Thoracic aorta (tissue), 2 donors: ENCODE measurements around the gene KAZN. TPM values are rescaled to one million over a fixed set of nuclear protein-coding genes. Genes with fewer than 3 reads are reported as not detected.

Source experiments
- ATAC-seq: fragments of 150-250 bp; one replicate; pipeline ENCODE4 v1.8.0; 2017; ENCODE audit warnings: low read depth; ENCODE audit not compliant: insufficient number of reproducible peaks, low FRiP score
- DNase-seq: peaks from one replicate; pipeline ENCODE4 v3.0.0-alpha.2; 2020; ENCODE audit warnings: low spot score
- H3K27ac ChIP-seq, 2 donors: fragments of 200-600 bp; sonication (generic); 1 replicate in 1 of 2; 2 replicates in 1 of 2; pipeline ENCODE4 v1.5.1; 2016; ENCODE audit warnings: mild to moderate bottlenecking in 2 of 2, moderate library complexity in 2 of 2
- H3K27me3 ChIP-seq: fragments of 200-600 bp; sonication (generic); replicated peaks from 2 replicates; pipeline ENCODE4 v1.6.0; 2016; ENCODE audit warnings: mild to moderate bottlenecking; ENCODE audit not compliant: insufficient read depth
- H3K36me3 ChIP-seq: fragments of 200-600 bp; sonication (generic); one replicate; pipeline ENCODE4 v1.5.1; 2016
- H3K4me1 ChIP-seq, 2 donors: fragments of 200-600 bp; sonication (generic); 1 replicate in 1 of 2; 2 replicates in 1 of 2; pipeline versions ENCODE4 v1.5.1 to v1.6.0; 2016; ENCODE audit warnings: low read depth in 2 of 2, mild to moderate bottlenecking in 1 of 2; ENCODE audit not compliant: control insufficient read depth in 1 of 2
- H3K4me3 ChIP-seq: fragments of 200-600 bp; sonication (generic); 2 replicates; pipeline ENCODE4 v1.5.1; 2016; ENCODE audit warnings: mild to moderate bottlenecking
- H3K9me3 ChIP-seq: fragments of 200-600 bp; sonication (generic); 2 replicates; pipeline ENCODE4 v1.5.1; 2016
- CTCF ChIP-seq: fragments of 200-600 bp; sonication (generic); IDR thresholded peaks from one replicate; pipeline ENCODE4 v1.5.1; 2019; ENCODE audit warnings: antibody characterized with exemption
- total RNA-seq, 2 donors: library from RNA; depleted of rRNA; stranded (reverse); fragments of >200 nt; gene quantifications; one replicate each; pipeline versions ENCODE4 v1.1.0 to v1.2.3, GENCODE V29; 2016

The KAZN gene
- total RNA-seq, 2 donors from 2014 or later = 17.4 to 30.3 TPM

DNA sequence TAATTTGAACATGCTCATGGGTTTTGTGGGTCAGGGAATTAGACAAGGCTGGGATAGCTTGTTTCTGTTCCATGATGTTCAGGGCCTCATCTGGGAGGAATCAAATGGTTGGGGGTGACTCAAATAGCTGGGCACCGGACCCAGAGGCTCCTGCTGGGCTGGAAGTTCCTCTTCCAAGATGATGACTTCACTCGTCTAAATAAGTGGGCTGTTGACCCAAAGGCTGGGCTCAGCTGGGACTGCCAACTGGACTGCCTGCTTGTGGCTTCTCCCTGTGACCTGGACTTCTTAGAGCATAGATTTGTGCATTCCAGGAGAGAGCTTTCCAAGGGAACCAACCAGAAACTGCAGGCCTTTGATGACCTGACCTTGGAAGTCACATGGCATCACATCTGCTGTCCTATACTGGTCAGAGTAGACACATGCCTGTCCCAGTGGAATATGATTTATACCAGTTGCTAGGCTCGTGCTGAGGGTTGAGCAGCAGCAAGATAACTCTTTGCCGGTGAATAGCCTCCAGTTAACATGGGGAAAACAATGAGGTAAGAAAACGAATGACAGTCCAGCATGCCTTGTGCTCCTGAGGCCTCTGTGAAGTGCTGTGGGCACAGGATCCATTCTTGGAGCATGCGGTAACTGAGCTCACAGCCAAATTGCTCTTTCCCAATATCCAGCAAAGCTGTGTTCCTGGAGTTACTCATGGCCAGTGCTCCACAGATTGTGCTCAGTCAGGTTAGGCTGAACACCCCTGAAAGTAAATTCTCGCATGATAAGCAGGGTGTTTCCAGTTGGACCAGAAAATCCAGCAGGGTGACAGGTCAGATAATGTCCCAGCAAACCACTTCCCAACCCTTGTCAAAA, 282.2 kb downstream of the KAZN start:
- TF ChIP-seq CTCF = no peak
- H3K36me3 ChIP-seq = no peaks in the 10 kb centered on the region
- H3K9me3 ChIP-seq = no peaks in the 10 kb centered on the region
- ATAC-seq (no peak), DNase-seq (no peak)
- no peaks in the 10 kb centered on the region for H3K4me1 ChIP-seq
- H3K27ac ChIP-seq = no peak overlapping the region
- H3K27me3 ChIP-seq = no peaks in the 10 kb centered on the region
- no peak overlapping the region for H3K4me3 ChIP-seq

GRCh38 chr1:14881775-14882672, 283.5 kb downstream of the KAZN start:
- TF ChIP-seq CTCF = no peak
- Histone ChIP-seq H3K4me3 (no peak overlapping the region), H3K9me3 (no peaks in the 10 kb centered on the region), H3K36me3 (no peaks in the 10 kb centered on the region), H3K4me1 (no peaks in the 10 kb centered on the region), H3K27ac (no peak overlapping the region), H3K27me3 (no peaks in the 10 kb centered on the region)
- ATAC-seq (no peak), DNase-seq (no peak)

GRCh38 chr1:14884614-14885175, 286.2 kb downstream of the KAZN start:
- H3K9me3 ChIP-seq = no peaks in the 10 kb centered on the region
- H3K36me3 ChIP-seq = no peaks in the 10 kb centered on the region
- no peaks in the 10 kb centered on the region for H3K4me1 ChIP-seq
- DNase-seq = no peak
- no peak overlapping the region for H3K27ac ChIP-seq
- no peak overlapping the region for H3K4me3 ChIP-seq
- TF ChIP-seq CTCF = no peak
- ATAC-seq = no peak
- H3K27me3 ChIP-seq = no peaks in the 10 kb centered on the region

DNA sequence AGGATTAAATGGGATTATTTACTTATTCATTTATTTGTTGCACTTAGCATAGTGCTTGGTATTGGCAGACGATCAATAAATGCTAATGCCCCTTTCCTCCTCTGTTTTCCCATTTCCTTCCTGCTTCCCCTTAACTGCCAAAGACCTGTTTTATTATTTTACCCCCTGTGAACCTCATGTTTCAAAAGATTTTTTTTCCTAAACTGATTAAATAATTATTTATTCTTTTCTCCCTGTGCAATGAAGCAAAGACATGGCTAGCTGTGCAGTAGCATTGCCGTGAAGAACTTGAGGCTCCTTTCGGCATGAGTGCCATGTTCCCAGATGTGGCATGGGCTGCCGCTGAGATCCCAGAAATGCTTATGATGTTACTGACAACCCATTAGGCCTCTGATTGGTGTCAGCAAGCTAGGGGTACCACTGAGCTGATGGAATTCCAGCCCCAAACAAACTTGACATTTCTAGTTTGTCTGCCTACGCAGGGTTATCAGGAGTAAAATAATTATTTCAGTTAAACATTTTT, 288.6 kb downstream of the KAZN start:
- Histone ChIP-seq H3K4me3 (no peak overlapping the region), H3K27me3 (no peaks in the 10 kb centered on the region), H3K36me3 (no peaks in the 10 kb centered on the region), H3K27ac (no peak overlapping the region), H3K4me1 (peaks cover 3 to 13% of the 10 kb centered on the region in 2 donors), H3K9me3 (no peaks in the 10 kb centered on the region)
- no peak for TF ChIP-seq CTCF
- no peak for DNase-seq
- ATAC-seq = no peak
